H1 (cell line): ENCODE measurements around the gene ADAMTS1. TPM values are rescaled to one million over a fixed set of nuclear protein-coding genes. Genes with fewer than 3 reads are reported as not detected.

Source experiments
- SP2 ChIP-seq: IDR thresholded peaks from 2 replicates; pipeline ENCODE4 v1.6.1; 2012; ENCODE audit warnings: mild to moderate bottlenecking, low read length, inconsistent platforms
- polyA plus RNA-seq, 7 experiments: library from polyadenylated mRNA; depleted of rRNA in 3 of 7; stranded (reverse) in 5 of 7; unstranded in 2 of 7; fragments of >200 nt in 5 of 7; fragments of 200-250 nt in 2 of 7; gene quantifications; 1 replicate in 5 of 7; 2 replicates in 1 of 7; 4 replicates in 1 of 7; pipeline versions ENCODE4 v1.2.1 to v1.2.3, GENCODE V29; 2011 to 2013; ENCODE audit warnings: missing spikeins in 2 of 7, mixed read lengths in 2 of 7
- total RNA-seq: library from RNA; stranded (reverse); fragmentation: NEBNext Ultra II Directional; extraction: Animal tissue kit (Norgen Biotek cat#: 25700); gene quantifications from 2 replicates; pipeline ENCODE4 v1.2.1, GENCODE V29; 2021
- TF ChIP-seq, protein P1 (sequence below): fragments of 300-600 bp; sonication (generic); IDR thresholded peaks from 2 replicates; pipeline ENCODE4 v1.7.1; 2012; ENCODE audit warnings: low read length, moderate library complexity, mild to moderate bottlenecking, inconsistent platforms; ENCODE audit not compliant: insufficient replicate concordance

Gene ADAMTS1
- total and polyA plus RNA-seq, 2 of the 8 experiments (the other 6 are each of a cell fraction or from before 2014, with no cell fraction given), result 10.7 to 22.4 TPM

DNA sequence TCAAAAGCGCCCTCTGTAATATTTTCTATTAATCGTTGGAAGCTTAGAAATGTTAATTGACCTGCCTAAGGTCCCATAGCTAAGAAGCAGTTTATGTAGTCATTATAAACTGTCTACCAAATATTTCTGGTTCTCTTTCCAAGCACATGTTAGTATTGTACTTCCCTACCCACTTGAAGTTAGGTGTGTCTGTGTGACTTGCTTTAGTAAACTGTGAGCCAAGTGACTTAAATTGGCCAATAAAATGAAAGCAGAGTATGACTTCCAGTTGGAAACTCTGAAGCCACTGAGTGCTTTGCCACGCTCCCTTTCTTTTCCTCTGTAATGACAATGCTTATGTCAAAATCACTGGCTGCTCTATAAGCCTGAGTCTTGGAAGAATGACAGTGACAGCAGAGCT lies 20.6 kb upstream of the ADAMTS1 start (continued):
- TF ChIP-seq, protein P1, sequence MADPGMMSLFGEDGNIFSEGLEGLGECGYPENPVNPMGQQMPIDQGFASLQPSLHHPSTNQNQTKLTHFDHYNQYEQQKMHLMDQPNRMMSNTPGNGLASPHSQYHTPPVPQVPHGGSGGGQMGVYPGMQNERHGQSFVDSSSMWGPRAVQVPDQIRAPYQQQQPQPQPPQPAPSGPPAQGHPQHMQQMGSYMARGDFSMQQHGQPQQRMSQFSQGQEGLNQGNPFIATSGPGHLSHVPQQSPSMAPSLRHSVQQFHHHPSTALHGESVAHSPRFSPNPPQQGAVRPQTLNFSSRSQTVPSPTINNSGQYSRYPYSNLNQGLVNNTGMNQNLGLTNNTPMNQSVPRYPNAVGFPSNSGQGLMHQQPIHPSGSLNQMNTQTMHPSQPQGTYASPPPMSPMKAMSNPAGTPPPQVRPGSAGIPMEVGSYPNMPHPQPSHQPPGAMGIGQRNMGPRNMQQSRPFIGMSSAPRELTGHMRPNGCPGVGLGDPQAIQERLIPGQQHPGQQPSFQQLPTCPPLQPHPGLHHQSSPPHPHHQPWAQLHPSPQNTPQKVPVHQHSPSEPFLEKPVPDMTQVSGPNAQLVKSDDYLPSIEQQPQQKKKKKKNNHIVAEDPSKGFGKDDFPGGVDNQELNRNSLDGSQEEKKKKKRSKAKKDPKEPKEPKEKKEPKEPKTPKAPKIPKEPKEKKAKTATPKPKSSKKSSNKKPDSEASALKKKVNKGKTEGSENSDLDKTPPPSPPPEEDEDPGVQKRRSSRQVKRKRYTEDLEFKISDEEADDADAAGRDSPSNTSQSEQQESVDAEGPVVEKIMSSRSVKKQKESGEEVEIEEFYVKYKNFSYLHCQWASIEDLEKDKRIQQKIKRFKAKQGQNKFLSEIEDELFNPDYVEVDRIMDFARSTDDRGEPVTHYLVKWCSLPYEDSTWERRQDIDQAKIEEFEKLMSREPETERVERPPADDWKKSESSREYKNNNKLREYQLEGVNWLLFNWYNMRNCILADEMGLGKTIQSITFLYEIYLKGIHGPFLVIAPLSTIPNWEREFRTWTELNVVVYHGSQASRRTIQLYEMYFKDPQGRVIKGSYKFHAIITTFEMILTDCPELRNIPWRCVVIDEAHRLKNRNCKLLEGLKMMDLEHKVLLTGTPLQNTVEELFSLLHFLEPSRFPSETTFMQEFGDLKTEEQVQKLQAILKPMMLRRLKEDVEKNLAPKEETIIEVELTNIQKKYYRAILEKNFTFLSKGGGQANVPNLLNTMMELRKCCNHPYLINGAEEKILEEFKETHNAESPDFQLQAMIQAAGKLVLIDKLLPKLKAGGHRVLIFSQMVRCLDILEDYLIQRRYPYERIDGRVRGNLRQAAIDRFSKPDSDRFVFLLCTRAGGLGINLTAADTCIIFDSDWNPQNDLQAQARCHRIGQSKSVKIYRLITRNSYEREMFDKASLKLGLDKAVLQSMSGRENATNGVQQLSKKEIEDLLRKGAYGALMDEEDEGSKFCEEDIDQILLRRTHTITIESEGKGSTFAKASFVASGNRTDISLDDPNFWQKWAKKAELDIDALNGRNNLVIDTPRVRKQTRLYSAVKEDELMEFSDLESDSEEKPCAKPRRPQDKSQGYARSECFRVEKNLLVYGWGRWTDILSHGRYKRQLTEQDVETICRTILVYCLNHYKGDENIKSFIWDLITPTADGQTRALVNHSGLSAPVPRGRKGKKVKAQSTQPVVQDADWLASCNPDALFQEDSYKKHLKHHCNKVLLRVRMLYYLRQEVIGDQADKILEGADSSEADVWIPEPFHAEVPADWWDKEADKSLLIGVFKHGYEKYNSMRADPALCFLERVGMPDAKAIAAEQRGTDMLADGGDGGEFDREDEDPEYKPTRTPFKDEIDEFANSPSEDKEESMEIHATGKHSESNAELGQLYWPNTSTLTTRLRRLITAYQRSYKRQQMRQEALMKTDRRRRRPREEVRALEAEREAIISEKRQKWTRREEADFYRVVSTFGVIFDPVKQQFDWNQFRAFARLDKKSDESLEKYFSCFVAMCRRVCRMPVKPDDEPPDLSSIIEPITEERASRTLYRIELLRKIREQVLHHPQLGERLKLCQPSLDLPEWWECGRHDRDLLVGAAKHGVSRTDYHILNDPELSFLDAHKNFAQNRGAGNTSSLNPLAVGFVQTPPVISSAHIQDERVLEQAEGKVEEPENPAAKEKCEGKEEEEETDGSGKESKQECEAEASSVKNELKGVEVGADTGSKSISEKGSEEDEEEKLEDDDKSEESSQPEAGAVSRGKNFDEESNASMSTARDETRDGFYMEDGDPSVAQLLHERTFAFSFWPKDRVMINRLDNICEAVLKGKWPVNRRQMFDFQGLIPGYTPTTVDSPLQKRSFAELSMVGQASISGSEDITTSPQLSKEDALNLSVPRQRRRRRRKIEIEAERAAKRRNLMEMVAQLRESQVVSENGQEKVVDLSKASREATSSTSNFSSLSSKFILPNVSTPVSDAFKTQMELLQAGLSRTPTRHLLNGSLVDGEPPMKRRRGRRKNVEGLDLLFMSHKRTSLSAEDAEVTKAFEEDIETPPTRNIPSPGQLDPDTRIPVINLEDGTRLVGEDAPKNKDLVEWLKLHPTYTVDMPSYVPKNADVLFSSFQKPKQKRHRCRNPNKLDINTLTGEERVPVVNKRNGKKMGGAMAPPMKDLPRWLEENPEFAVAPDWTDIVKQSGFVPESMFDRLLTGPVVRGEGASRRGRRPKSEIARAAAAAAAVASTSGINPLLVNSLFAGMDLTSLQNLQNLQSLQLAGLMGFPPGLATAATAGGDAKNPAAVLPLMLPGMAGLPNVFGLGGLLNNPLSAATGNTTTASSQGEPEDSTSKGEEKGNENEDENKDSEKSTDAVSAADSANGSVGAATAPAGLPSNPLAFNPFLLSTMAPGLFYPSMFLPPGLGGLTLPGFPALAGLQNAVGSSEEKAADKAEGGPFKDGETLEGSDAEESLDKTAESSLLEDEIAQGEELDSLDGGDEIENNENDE, result no peak
- TF ChIP-seq SP2, result no peak
